Measurements from ENCODE around the gene DCUN1D3. TPM values are rescaled to one million over a fixed set of nuclear protein-coding genes. Genes with fewer than 3 reads are reported as not detected.

The DCUN1D3 gene
- total and polyA plus RNA-seq, 2 experiments from 2014 or later: 4.5 to 9.2 TPM

GRCh38 chr16:20902426-20902825 is 2.3 kb upstream of the DCUN1D3 start:
- TF ChIP-seq CTCF (IDR thresholded peaks at IDR 0.05; ENCODE audit: low read depth, low read length): no peak
- Histone ChIP-seq H3K9me3 (ENCODE audit: low read depth) (no peaks in the 10 kb centered on the region), H3K27me3 (no peaks in the 10 kb centered on the region), H3K4me3 (no peak overlapping the region), H3K27ac (peak overlapping the region; percentile 97), H3K36me3 (no peaks in the 10 kb centered on the region), H3K4me1 (ENCODE audit: low read depth) (peaks cover 33% of the 10 kb centered on the region)
- DNase-seq (ENCODE audit: low read depth in 1 of 2, low spot score in 1 of 2): no peak

- Histone ChIP-seq H3K4me1 (ENCODE audit: low read depth) (peaks cover 33% of the 10 kb centered on the region), H3K4me3 (peak overlapping the region; percentile 72), H3K27me3 (no peaks in the 10 kb centered on the region), H3K36me3 (no peaks in the 10 kb centered on the region), H3K27ac (peak overlapping the region; percentile 97), H3K9me3 (ENCODE audit: low read depth) (no peaks in the 10 kb centered on the region)
- peak; percentile 42 to 67 for DNase-seq (ENCODE audit: low read depth in 1 of 2, low spot score in 1 of 2)
- no peak for TF ChIP-seq CTCF (IDR thresholded peaks at IDR 0.05; ENCODE audit: low read depth, low read length)
Measured at GRCh38 chr16:20901436-20902112, 1.4 kb upstream of the DCUN1D3 start.

DNA sequence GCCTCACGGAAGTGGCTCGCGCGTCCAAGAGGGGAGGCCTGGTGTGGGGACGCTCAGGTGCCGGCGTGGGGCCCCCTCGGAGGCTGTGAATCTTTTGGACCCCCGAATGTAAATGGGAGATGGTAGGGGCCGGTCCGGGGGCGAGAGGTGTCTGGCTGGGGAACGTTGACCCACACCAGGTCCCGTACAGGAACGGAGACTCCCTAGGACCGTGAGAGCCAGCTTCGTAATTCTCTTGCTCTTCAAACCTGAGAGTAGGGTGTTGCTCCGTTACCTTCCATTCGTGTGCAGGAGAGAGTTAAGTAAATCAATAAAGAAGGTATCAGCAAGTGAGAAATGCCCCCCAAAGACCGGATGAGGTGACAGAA is 894 bp upstream of the DCUN1D3 start:
- no peaks in the 10 kb centered on the region for H3K9me3 ChIP-seq (ENCODE audit: low read depth)
- peak overlapping the region; percentile 72 for H3K4me3 ChIP-seq
- TF ChIP-seq CTCF (IDR thresholded peaks at IDR 0.05; ENCODE audit: low read depth, low read length): no peak
- DNase-seq (ENCODE audit: low read depth in 1 of 2, low spot score in 1 of 2): no peak
- H3K27ac ChIP-seq: peak overlapping the region; percentile 97
- H3K27me3 ChIP-seq: no peaks in the 10 kb centered on the region
- peaks cover 33% of the 10 kb centered on the region for H3K4me1 ChIP-seq (ENCODE audit: low read depth)
- H3K36me3 ChIP-seq: no peaks in the 10 kb centered on the region

DNA sequence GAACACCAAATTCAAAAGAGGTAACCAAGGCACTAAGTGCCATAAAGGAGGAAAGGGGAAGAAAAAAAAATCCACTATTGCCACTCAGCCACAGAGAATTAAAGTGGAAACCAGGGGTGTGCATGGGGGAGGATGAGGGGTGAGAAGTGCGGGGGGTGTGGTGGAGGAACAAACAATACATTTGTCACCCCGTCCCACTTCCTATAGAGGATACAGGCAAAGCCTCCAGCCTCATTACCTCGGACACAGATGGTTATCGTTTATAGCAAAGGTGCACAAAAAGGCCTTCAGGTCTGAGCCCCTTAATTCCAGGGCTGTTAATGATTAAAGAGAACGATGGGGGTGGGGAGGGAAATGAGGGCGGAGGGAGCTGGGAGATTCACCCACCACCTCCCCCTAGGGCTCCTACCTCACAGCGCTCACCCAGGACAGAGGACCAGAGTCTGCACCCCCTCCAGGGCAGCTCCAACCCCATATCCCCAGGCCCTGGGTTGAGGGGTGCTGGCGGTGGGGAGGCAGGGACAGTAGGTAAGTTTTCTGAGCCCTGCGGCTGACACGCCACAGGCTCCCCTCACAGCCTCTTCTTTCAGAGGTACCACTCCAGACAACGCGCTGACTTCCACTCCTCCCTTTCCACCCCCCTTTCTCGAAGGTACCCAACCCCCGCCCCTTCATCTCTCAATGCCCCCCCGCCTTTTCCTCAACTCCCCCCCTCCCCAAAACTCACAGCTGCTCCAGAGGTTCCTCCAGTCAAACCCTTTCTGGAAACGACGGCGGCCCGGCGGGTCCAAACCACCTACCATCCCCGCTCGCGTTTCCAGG is 470 bp downstream of the DCUN1D3 start:
- peak in 1 of 2 donors; percentile 20 for DNase-seq (ENCODE audit: low read depth in 1 of 2, low spot score in 1 of 2)
- Histone ChIP-seq H3K27me3 (no peaks in the 10 kb centered on the region), H3K9me3 (ENCODE audit: low read depth) (no peaks in the 10 kb centered on the region), H3K27ac (peak overlapping the region; percentile 61), H3K36me3 (no peaks in the 10 kb centered on the region), H3K4me3 (peak overlapping the region; percentile 72), H3K4me1 (ENCODE audit: low read depth) (peaks cover 33% of the 10 kb centered on the region)
- TF ChIP-seq CTCF (IDR thresholded peaks at IDR 0.05; ENCODE audit: low read depth, low read length): no peak

DNA sequence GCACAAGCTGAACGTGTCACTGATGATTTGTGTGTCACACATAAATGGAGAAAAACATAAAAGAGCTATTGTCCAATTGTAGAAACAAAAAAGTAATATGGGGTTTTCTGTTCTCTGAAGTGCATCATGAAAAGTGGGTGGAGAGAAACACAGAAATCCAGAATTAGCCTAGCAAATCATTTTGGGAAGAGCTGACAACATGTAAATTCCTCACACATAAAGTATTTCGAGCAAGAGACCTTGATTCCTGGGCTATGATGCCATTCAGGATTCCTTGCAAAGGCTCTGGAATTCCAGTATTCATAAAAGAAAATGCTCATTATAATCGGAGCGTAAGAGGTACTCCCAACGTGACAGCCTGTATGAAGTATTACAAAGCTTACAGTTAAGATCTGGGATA is 1.1 kb downstream of the DCUN1D3 start:
- peaks cover 28% of the 10 kb centered on the region for H3K4me1 ChIP-seq (ENCODE audit: low read depth)
- TF ChIP-seq CTCF (IDR thresholded peaks at IDR 0.05; ENCODE audit: low read depth, low read length): no peak
- no peaks in the 10 kb centered on the region for H3K36me3 ChIP-seq
- H3K4me3 ChIP-seq: peak overlapping the region; percentile 72
- DNase-seq (ENCODE audit: low read depth in 1 of 2, low spot score in 1 of 2): peak in 1 of 2 donors; percentile 78
- H3K27ac ChIP-seq: peak overlapping the region; percentile 61
- no peaks in the 10 kb centered on the region for H3K27me3 ChIP-seq
- H3K9me3 ChIP-seq (ENCODE audit: low read depth): no peaks in the 10 kb centered on the region

Measured in cardiac muscle cell (in vitro differentiated cells and primary cell).